ENCODE data around the gene LIN37.
A peak's percentile ranks its signal among the peaks of the same experiment; 100 is the strongest.

Gene LIN37

GRCh38 chr19:35748106-35749020 lies at the start of gene LIN37:
LIN37 (plus strand) TSS chr19:35748576; CDS start chr19:35748725, 149 bp downstream.
- peak; percentile 97 for DNase-seq (ENCODE audit: low read depth, low spot score)

GRCh38 chr19:35702223-35703012 lies 46.0 kb upstream of the LIN37 start:
- DNase-seq (ENCODE audit: low read depth, low spot score), result peak; percentile 99

GRCh38 chr19:35703343-35703742 lies 45.0 kb upstream of the LIN37 start:
- DNase-seq (ENCODE audit: low read depth, low spot score), result no peak

GRCh38 chr19:35704218-35704617 lies 44.2 kb upstream of the LIN37 start, which contains the start of gene ZBTB32:
ZBTB32 (plus strand) TSS chr19:35704558; CDS start chr19:35714627, 10,069 bp downstream.
- DNase-seq (ENCODE audit: low read depth, low spot score), result no peak

- no peak for DNase-seq (ENCODE audit: low read depth, low spot score)
Measured at GRCh38 chr19:35708391-35708790, 40.0 kb upstream of the LIN37 start.

GRCh38 chr19:35710784-35711723 lies 37.3 kb upstream of the LIN37 start:
- DNase-seq (ENCODE audit: low read depth, low spot score), result no peak

GRCh38 chr19:35712567-35713505 lies 35.5 kb upstream of the LIN37 start:
- DNase-seq (ENCODE audit: low read depth, low spot score), result no peak

- no peak for DNase-seq (ENCODE audit: low read depth, low spot score)
Measured at GRCh38 chr19:35713506-35713850, 34.9 kb upstream of the LIN37 start.

GRCh38 chr19:35713904-35714495 lies 34.4 kb upstream of the LIN37 start:
- DNase-seq (ENCODE audit: low read depth, low spot score), result no peak

- DNase-seq (ENCODE audit: low read depth, low spot score), result no peak
Measured at GRCh38 chr19:35714601-35715354, 33.6 kb upstream of the LIN37 start.

GRCh38 chr19:35715355-35715809 lies 33.0 kb upstream of the LIN37 start:
- no peak for DNase-seq (ENCODE audit: low read depth, low spot score)

- DNase-seq (ENCODE audit: low read depth, low spot score), result no peak
Measured at GRCh38 chr19:35715981-35716800, 32.2 kb upstream of the LIN37 start.

- DNase-seq (ENCODE audit: low read depth, low spot score), result peak; percentile 98
Measured at GRCh38 chr19:35716801-35717664, 31.3 kb upstream of the LIN37 start.

- DNase-seq (ENCODE audit: low read depth, low spot score), result no peak
Measured at GRCh38 chr19:35717665-35718344, 30.6 kb upstream of the LIN37 start, which contains the start of gene KMT2B. KMT2B (plus strand) TSS chr19:35718003; CDS start chr19:35718019, 16 bp downstream.

- DNase-seq (ENCODE audit: low read depth, low spot score), result no peak
Measured at GRCh38 chr19:35718345-35719041, 29.9 kb upstream of the LIN37 start.

All from iPS DF 19.7 (cell line).